Gastrocnemius medialis (tissue), 4 donors: ENCODE measurements around the gene WTAP. TPM values are rescaled to one million over a fixed set of nuclear protein-coding genes. Genes with fewer than 3 reads are reported as not detected.

ENCODE experiments used
- ATAC-seq, 2 donors: fragments of 150-250 bp; one replicate each; pipeline ENCODE4 v1.9.1; 2016
- DNase-seq, 2 donors: peaks; one replicate each; pipeline ENCODE4 v3.0.0-alpha.2; 2019
- H3K27ac ChIP-seq, 4 donors: fragments of 200-600 bp; sonication (generic); 1 replicate in 1 of 4; 2 replicates in 3 of 4; pipeline ENCODE4 v1.5.1; 2016 to 2018; ENCODE audit warnings: mild to moderate bottlenecking in 2 of 4, moderate library complexity in 1 of 4
- H3K27me3 ChIP-seq, 3 donors: fragments of 200-600 bp; sonication (generic) in 2 of 3; 1 replicate in 1 of 3; 2 replicates in 2 of 3; pipeline versions ENCODE4 v1.5.1 to v1.6.0; 2016 to 2019; ENCODE audit warnings: mild to moderate bottlenecking in 1 of 3, moderate library complexity in 1 of 3
- H3K36me3 ChIP-seq, 2 donors: fragments of 200-600 bp; sonication (generic) in 1 of 2; one replicate each; pipeline ENCODE4 v1.5.1; 2017 to 2018
- H3K4me1 ChIP-seq, 2 donors: fragments of 200-600 bp; sonication (generic) in 1 of 2; one replicate each; pipeline ENCODE4 v1.5.1; 2016 to 2017; ENCODE audit warnings: mild to moderate bottlenecking in 2 of 2
- H3K4me3 ChIP-seq, 4 donors: fragments of 200-600 bp; sonication (generic) in 3 of 4; 1 replicate in 1 of 4; 2 replicates in 3 of 4; pipeline ENCODE4 v1.5.1; 2016 to 2019; ENCODE audit warnings: mild to moderate bottlenecking in 2 of 4
- H3K9me3 ChIP-seq, 3 donors: fragments of 200-600 bp; sonication (generic) in 2 of 3; 1 replicate in 1 of 3; 2 replicates in 2 of 3; pipeline ENCODE4 v1.5.1; 2016 to 2019
- POLR2A ChIP-seq, 2 donors: fragments of 450-650 bp; IDR thresholded peaks; one replicate each; pipeline ENCODE4 v1.6.1; 2017; ENCODE audit warnings: antibody characterized with exemption in 2 of 2, mild to moderate bottlenecking in 2 of 2, moderate library complexity in 2 of 2
- in situ Hi-C, 4 donors: fragments of 200-750 bp; cut with MboI; loops; one replicate each; pipeline versions ENCODE4 v1.15.0 to v1.8.0; 2017; ENCODE audit warnings: low sequenced_read_pairs in 4 of 4
- intact Hi-C: fragments of 100-400 bp; cut with DNase I; formaldehyde crosslinking; loops from one replicate; pipeline ENCODE4 v1.15.1; 2023; ENCODE audit warnings: low total_unique reads
- total RNA-seq, 4 donors: library from RNA; depleted of rRNA; stranded (reverse); fragments of >200 nt; gene quantifications; one replicate each; pipeline versions ENCODE4 v1.1.0 to v1.2.3, GENCODE V29; 2016
- TF ChIP-seq, protein P1 (sequence below), 5 experiments: fragments of 450-650 bp in 3 of 5; fragments of 200-600 bp in 2 of 5; sonication (generic) in 2 of 5; IDR thresholded peaks in 4 of 5; conservative IDR thresholded peaks in 1 of 5; 1 replicate in 4 of 5; 2 replicates in 1 of 5; pipeline ENCODE4 v1.5.1; 2016 to 2019; ENCODE audit warnings: antibody characterized with exemption in 5 of 5, mild to moderate bottlenecking in 3 of 5, moderate library complexity in 3 of 5

Gene WTAP
- total RNA-seq, 4 donors from 2014 or later, result 147 to 238 (median 193) TPM

DNA sequence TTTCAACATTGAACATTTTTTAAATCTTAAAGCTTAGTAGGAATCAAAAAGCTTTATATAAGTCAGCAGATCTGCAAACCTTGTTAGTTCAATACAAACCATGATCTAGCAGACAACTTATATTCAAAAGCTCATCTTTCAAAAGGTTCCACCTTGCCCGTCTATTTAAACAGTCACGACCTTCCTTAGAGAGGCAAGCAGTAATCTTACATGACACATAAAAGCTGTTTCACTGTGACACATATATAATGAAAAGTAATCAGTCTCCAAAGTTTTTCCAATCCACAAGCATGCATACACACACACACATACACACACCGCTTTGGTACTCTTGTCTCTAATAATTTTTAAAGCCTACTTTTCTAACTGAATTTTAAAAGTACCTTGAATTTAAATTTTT lies 47.2 kb upstream of the WTAP start:
- in situ Hi-C loops, result loop anchor here (10.0 to 25.0 kb wide), 3 partner anchors 65 to 282 kb away; partner anchors contain the start of gene IGF2R (in 1 of the 4)

GRCh38 chr6:159681191-159681880 lies 46.0 kb upstream of the WTAP start:
- Histone ChIP-seq H3K36me3 (peaks cover 11 to 91% of the 10 kb centered on the region in 2 donors), H3K4me1 (peaks cover 15 to 34% of the 10 kb centered on the region in 2 donors), H3K9me3 (no peaks in the 10 kb centered on the region), H3K4me3 (no peak overlapping the region), H3K27me3 (no peaks in the 10 kb centered on the region), H3K27ac (peak overlapping the region; percentile 3 to 33 (median 14))
- in situ Hi-C loops (loop anchor here (10.0 to 25.0 kb wide), 3 partner anchors 63 to 281 kb away; partner anchors contain the start of gene IGF2R (in 1 of the 4)), intact Hi-C loops (no loop called here)
- no peak for TF ChIP-seq POLR2A (IDR thresholded peaks at IDR 0.05)
- TF ChIP-seq, protein P1, sequence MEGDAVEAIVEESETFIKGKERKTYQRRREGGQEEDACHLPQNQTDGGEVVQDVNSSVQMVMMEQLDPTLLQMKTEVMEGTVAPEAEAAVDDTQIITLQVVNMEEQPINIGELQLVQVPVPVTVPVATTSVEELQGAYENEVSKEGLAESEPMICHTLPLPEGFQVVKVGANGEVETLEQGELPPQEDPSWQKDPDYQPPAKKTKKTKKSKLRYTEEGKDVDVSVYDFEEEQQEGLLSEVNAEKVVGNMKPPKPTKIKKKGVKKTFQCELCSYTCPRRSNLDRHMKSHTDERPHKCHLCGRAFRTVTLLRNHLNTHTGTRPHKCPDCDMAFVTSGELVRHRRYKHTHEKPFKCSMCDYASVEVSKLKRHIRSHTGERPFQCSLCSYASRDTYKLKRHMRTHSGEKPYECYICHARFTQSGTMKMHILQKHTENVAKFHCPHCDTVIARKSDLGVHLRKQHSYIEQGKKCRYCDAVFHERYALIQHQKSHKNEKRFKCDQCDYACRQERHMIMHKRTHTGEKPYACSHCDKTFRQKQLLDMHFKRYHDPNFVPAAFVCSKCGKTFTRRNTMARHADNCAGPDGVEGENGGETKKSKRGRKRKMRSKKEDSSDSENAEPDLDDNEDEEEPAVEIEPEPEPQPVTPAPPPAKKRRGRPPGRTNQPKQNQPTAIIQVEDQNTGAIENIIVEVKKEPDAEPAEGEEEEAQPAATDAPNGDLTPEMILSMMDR (IDR thresholded peaks at IDR 0.05 in 4 of 5, conservative IDR thresholded peaks at IDR 0.05 in 1 of 5), result no peak
- DNase-seq (no peak), ATAC-seq (no peak)

More for the DNA sequence above, 47.2 kb upstream of the WTAP start:
- Histone ChIP-seq H3K9me3 (no peaks in the 10 kb centered on the region), H3K27me3 (no peaks in the 10 kb centered on the region), H3K4me1 (peaks cover 15 to 28% of the 10 kb centered on the region in 2 donors), H3K27ac (peak overlapping the region; percentile 3 to 50 (median 46)), H3K4me3 (no peak overlapping the region), H3K36me3 (peaks cover 11 to 80% of the 10 kb centered on the region in 2 donors)
- DNase-seq (no peak), ATAC-seq (no peak)
- intact Hi-C loops, result no loop called here
- TF ChIP-seq POLR2A (IDR thresholded peaks at IDR 0.05), result no peak

DNA sequence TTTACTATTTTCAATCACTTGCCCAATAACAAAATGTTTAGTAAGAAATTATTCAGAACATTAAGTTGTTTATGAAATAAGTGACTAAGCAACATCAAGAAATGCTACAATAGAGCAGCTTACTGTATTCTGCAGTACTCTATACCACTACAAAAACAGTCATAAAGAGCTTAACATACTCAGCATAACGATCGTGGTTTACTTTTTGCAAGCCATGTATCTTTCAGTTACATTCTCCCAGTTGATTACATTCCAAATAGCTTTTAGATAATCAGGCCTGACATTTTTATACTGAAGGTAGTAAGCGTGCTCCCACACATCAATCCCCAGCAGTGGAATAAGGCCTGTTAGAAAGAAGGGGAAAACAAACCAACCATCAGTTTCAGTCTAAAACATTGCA lies 45.0 kb upstream of the WTAP start:
- no peak for TF ChIP-seq POLR2A (IDR thresholded peaks at IDR 0.05)
- TF ChIP-seq, protein P1 (IDR thresholded peaks at IDR 0.05 in 4 of 5, conservative IDR thresholded peaks at IDR 0.05 in 1 of 5), result no peak
- H3K4me1 ChIP-seq, result peaks cover 24 to 44% of the 10 kb centered on the region in 2 donors
- in situ Hi-C loops, result loop anchor here (10.0 to 25.0 kb wide), 3 partner anchors 63 to 280 kb away; partner anchors contain the start of gene IGF2R (in 1 of the 4)

GRCh38 chr6:159682810-159683209 lies 44.5 kb upstream of the WTAP start:
- Histone ChIP-seq H3K36me3 (peaks cover 11 to 99% of the 10 kb centered on the region in 2 donors), H3K9me3 (no peaks in the 10 kb centered on the region), H3K27ac (peak overlapping the region; percentile 2 to 56 (median 44)), H3K4me1 (peaks cover 24 to 49% of the 10 kb centered on the region in 2 donors), H3K27me3 (no peaks in the 10 kb centered on the region), H3K4me3 (peak overlapping the region in 1 of 4 donors; percentile 6)
- intact Hi-C loops (no loop called here), in situ Hi-C loops (loop anchor here (10.0 to 25.0 kb wide), 3 partner anchors 62 to 279 kb away; partner anchors contain the start of gene IGF2R (in 1 of the 4))
- no peak for ATAC-seq
- DNase-seq, result no peak
- TF ChIP-seq POLR2A (IDR thresholded peaks at IDR 0.05), result no peak
- TF ChIP-seq, protein P1 (IDR thresholded peaks at IDR 0.05 in 4 of 5, conservative IDR thresholded peaks at IDR 0.05 in 1 of 5), result no peak

More for the DNA sequence above, 45.0 kb upstream of the WTAP start:
- ATAC-seq (no peak), DNase-seq (no peak)
- peaks cover 11 to 94% of the 10 kb centered on the region in 2 donors for H3K36me3 ChIP-seq
- intact Hi-C loops, result no loop called here
- no peaks in the 10 kb centered on the region for H3K9me3 ChIP-seq
- H3K27me3 ChIP-seq, result no peaks in the 10 kb centered on the region
- H3K27ac ChIP-seq, result peak overlapping the region in 2 of 4 donors; percentile 44 to 56
- H3K4me3 ChIP-seq, result no peak overlapping the region

- TF ChIP-seq POLR2A (IDR thresholded peaks at IDR 0.05), result no peak
- TF ChIP-seq, protein P1 (IDR thresholded peaks at IDR 0.05 in 4 of 5, conservative IDR thresholded peaks at IDR 0.05 in 1 of 5), result no peak
- H3K27me3 ChIP-seq, result no peaks in the 10 kb centered on the region
- H3K36me3 ChIP-seq, result peaks cover 11 to 99% of the 10 kb centered on the region in 2 donors
- no peak overlapping the region for H3K4me3 ChIP-seq
- H3K4me1 ChIP-seq, result peaks cover 32 to 57% of the 10 kb centered on the region in 2 donors
- intact Hi-C loops, result no loop called here
- no peaks in the 10 kb centered on the region for H3K9me3 ChIP-seq
- ATAC-seq (no peak), DNase-seq (no peak)
- in situ Hi-C loops, result loop anchor here (10.0 to 25.0 kb wide), 3 partner anchors 61 to 278 kb away; partner anchors contain the start of gene IGF2R (in 1 of the 4)
- peak overlapping the region; percentile 44 to 56 (median 48) for H3K27ac ChIP-seq
These were observed 43.3 kb upstream of the WTAP start for GRCh38 chr6:159684013-159684304.
